ENCODE results near the gene MAP3K7. TPM values are rescaled to one million over a fixed set of nuclear protein-coding genes. Genes with fewer than 3 reads are reported as not detected.

MAP3K7 gene
- total RNA-seq, 1 experiment from 2014 or later: 17.1 TPM

GRCh38 chr6:90463874-90464273, 123.0 kb downstream of the MAP3K7 start:
- POLR2A ChIA-PET (ENCODE audit: unreplicated experiment): no interaction called here
- Histone ChIP-seq H3K27ac (ENCODE audit: low read length) (no peak overlapping the region), H3K4me1 (ENCODE audit: insufficient read depth, low read length) (peaks cover 7% of the 10 kb centered on the region), H2AFZ (ENCODE audit: low read length) (no peak overlapping the region), H3K9me3 (ENCODE audit: low read length) (no peaks in the 10 kb centered on the region), H3K4me3 (ENCODE audit: low read length) (no peak overlapping the region), H3K79me2 (ENCODE audit: low read length) (no peaks in the 10 kb centered on the region), H3K4me2 (ENCODE audit: low read length) (no peak overlapping the region), H3K36me3 (ENCODE audit: low read depth, low read length) (no peaks in the 10 kb centered on the region), H3F3A (ENCODE audit: low read length, unreplicated experiment) (no peaks in the 10 kb centered on the region), H3K9ac (ENCODE audit: low read length) (no peak overlapping the region), H4K20me1 (ENCODE audit: low read length) (no peaks in the 10 kb centered on the region), H3K27me3 (ENCODE audit: low read length) (no peaks in the 10 kb centered on the region), H3K9me2 (replicated peaks; ENCODE audit: low read length) (no peaks in the 10 kb centered on the region)
- ATAC-seq: no peak
- TF ChIP-seq EZH2phosphoT487 (IDR thresholded peaks at IDR 0.05; ENCODE audit: borderline replicate concordance, low read length): no peak
- no peak for TF ChIP-seq EZH2 (IDR thresholded peaks at IDR 0.05; ENCODE audit: low read length, unreplicated experiment)
- TF ChIP-seq, protein P1, sequence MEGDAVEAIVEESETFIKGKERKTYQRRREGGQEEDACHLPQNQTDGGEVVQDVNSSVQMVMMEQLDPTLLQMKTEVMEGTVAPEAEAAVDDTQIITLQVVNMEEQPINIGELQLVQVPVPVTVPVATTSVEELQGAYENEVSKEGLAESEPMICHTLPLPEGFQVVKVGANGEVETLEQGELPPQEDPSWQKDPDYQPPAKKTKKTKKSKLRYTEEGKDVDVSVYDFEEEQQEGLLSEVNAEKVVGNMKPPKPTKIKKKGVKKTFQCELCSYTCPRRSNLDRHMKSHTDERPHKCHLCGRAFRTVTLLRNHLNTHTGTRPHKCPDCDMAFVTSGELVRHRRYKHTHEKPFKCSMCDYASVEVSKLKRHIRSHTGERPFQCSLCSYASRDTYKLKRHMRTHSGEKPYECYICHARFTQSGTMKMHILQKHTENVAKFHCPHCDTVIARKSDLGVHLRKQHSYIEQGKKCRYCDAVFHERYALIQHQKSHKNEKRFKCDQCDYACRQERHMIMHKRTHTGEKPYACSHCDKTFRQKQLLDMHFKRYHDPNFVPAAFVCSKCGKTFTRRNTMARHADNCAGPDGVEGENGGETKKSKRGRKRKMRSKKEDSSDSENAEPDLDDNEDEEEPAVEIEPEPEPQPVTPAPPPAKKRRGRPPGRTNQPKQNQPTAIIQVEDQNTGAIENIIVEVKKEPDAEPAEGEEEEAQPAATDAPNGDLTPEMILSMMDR (conservative IDR thresholded peaks at IDR 0.05; ENCODE audit: low read depth, low read length): no peak
- CTCF ChIA-PET: no interaction called here
- DNase-seq: no peak
- intact Hi-C loops (cut with micrococcal nuclease): no loop called here
- BruUV-seq (replicated peaks): no TSS peak
